DND-41 (cell line): ENCODE data around the gene SLC6A19.

ENCODE experiments used
- CTCF ChIP-seq: IDR thresholded peaks from 2 replicates; pipeline ENCODE4 v1.5.1; 2012; ENCODE audit warnings: borderline replicate concordance, low read length, moderate library complexity, mild to moderate bottlenecking; ENCODE audit not compliant: poor library complexity, severe bottlenecking; ENCODE audit errors: extremely low read depth
- EZH2 ChIP-seq: IDR thresholded peaks from 3 replicates; pipeline ENCODE4 v1.6.1; 2012; ENCODE audit warnings: borderline replicate concordance, low read depth, mild to moderate bottlenecking, moderate library complexity, low read length, inconsistent platforms; ENCODE audit not compliant: severe bottlenecking

DNA sequence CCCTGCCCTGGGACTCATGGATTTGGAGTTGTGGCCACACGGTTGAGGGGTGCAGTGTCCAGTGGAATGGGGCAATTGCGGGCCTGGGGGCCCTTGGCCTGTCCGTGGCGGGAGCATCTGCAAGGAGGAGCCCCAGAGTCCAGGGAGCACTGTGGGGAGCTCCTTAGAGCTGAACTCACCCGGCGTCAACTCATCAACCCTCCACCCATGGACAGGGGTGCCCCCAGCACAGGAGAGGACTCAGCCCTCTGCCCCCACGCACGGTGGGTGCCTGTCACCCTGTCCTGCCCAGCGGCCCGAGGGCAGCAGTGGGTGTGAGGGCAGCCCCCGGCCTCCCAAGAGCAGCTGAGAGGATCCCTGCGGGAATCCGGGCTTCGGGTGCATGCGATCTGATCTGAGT lies 23.2 kb downstream of the SLC6A19 start:
- TF ChIP-seq EZH2 (no peak), CTCF (no peak)
